ENCODE measurements around the gene GPD2. TPM values are rescaled to one million over a fixed set of nuclear protein-coding genes. Genes with fewer than 3 reads are reported as not detected.
"Not testable (repeated sequence)": the region's sequence is repeated elsewhere in the genome, so short reads cannot be mapped to it uniquely, and the experiment has no call there.

GPD2 gene
- total and polyA plus RNA-seq, 2 of the 8 experiments (the other 6 are each of a cell fraction or from before 2014, with no cell fraction given), result 8.4 to 43.1 TPM

DNA sequence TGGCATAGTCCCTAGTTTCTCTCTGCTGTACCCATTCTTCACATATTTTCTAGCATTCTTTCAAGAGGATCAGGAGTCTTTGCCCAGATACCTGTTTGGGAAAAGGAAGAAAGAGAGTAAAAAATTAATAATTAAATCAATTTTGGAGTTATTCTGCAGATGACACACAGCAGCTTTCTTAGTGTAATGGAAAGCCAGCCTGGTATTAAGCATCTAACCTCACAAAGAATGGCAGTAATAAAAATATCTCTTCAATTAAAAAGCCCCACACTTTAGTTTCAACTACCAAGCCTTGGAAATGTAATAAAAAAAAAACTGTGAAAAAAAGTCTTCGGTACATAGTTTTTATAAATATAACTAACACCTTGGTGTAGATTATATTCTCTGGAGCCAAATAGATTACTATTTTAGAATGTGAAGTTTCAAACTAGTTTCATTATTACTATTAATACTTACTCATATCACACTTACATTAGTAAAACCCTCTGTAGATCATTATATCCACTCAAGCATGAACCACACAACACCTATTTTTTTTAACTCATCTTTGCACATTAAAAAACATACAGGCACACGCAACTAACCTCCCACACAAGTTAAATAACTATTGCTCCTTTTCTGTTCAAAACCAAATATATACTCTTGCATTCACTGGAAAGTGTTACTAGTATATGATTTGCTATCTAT is 90.9 kb downstream of the GPD2 start (continued):
- TF ChIP-seq JUN (IDR thresholded peaks at IDR 0.05; ENCODE audit: low read depth, low read length) (no peak), KDM4A (IDR thresholded peaks at IDR 0.05; ENCODE audit: low read depth, low read length, severe bottlenecking) (no peak)

GRCh38 chr2:156528583-156528982 is 92.4 kb downstream of the GPD2 start:
- H3K9ac ChIP-seq (replicated peaks in 1 of 4; ENCODE audit: extremely low read depth in 1 of 4, low read depth in 3 of 4, low read length in 3 of 4); H3K4me3 ChIP-seq (ENCODE audit: extremely low read depth in 1 of 4, insufficient read depth in 2 of 4, low read depth in 3 of 4, low read length in 4 of 4); H3K27ac ChIP-seq (ENCODE audit: low read depth, low read length); DNase-seq (ENCODE audit: low read depth in 1 of 2, low spot score in 2 of 2); H4K5ac ChIP-seq (ENCODE audit: insufficient read length, low read depth, low read length); H3K4me2 ChIP-seq (ENCODE audit: insufficient read depth in 1 of 2, low read depth in 2 of 2, low read length in 2 of 2); CTCF ChIA-PET (ENCODE audit: partially characterized antibody); H4K20me1 ChIP-seq (replicated peaks in 1 of 2; ENCODE audit: control insufficient read depth in 1 of 2, insufficient read depth in 2 of 2, low read length in 2 of 2); H3K23me2 ChIP-seq (ENCODE audit: low read depth, low read length); H3K4ac ChIP-seq (replicated peaks; ENCODE audit: insufficient read length, low read depth, low read length); H3K27me3 ChIP-seq (replicated peaks in 1 of 4; ENCODE audit: control insufficient read depth in 3 of 4, extremely low read depth in 1 of 4, insufficient read depth in 3 of 4, low read length in 3 of 4); H3K4me1 ChIP-seq (replicated peaks in 1 of 4; ENCODE audit: control insufficient read depth in 3 of 4, insufficient read depth in 4 of 4, low read length in 3 of 4); POLR2A ChIA-PET (ENCODE audit: partially characterized antibody); H3K14ac ChIP-seq (ENCODE audit: insufficient read length); H3K79me2 ChIP-seq (ENCODE audit: control insufficient read depth in 1 of 2, insufficient read depth in 2 of 2, low read length in 2 of 2); H2BK120ac ChIP-seq (replicated peaks; ENCODE audit: low read depth, low read length); H3K9me3 ChIP-seq (ENCODE audit: insufficient read depth in 2 of 2, low read depth in 1 of 2, low read length in 1 of 2); H2BK15ac ChIP-seq (ENCODE audit: low read length); H2BK5ac ChIP-seq (ENCODE audit: low read depth, low read length); H3K56ac ChIP-seq (replicated peaks; ENCODE audit: insufficient read length, low read depth, low read length); H3K79me1 ChIP-seq (ENCODE audit: low read depth, low read length); H2BK12ac ChIP-seq (ENCODE audit: low read depth, low read length); H4K91ac ChIP-seq (replicated peaks; ENCODE audit: insufficient read length, low read length); H2AK5ac ChIP-seq (ENCODE audit: low read depth, low read length); H4K8ac ChIP-seq (ENCODE audit: extremely low read depth, insufficient read depth, low read length); H3K36me3 ChIP-seq (ENCODE audit: control insufficient read depth in 2 of 4, insufficient read depth in 4 of 4, low read length in 3 of 4); H2BK20ac ChIP-seq (ENCODE audit: low read length); FAIRE-seq; H3K18ac ChIP-seq (ENCODE audit: extremely low read depth, low read length); H2AFZ ChIP-seq (ENCODE audit: low read length); H3K23ac ChIP-seq (ENCODE audit: insufficient read length): not testable (repeated sequence)
- 98% methylated on average over 5 of the region's 5 CpGs; no CpG with 5 or more reads in 1 of the 2 experiments for WGBS, 2 experiments (ENCODE audit: extremely low coverage in 1 of 2, insufficient coverage in 1 of 2, insufficient read length in 1 of 2, insufficient replicate concordance in 2 of 2, low coverage in 1 of 2, low lambda C conversion rate in 2 of 2, missing lambda C conversion rate in 1 of 2)

All from H1 (cell line).